Lower leg skin (tissue), 3 donors: ENCODE results near the gene FUT2.
"Not testable (repeated sequence)": the region's sequence is repeated elsewhere in the genome, so short reads cannot be mapped to it uniquely, and the experiment has no call there.

ENCODE experiments used
- POLR2A ChIP-seq, 2 donors: fragments of 450-650 bp; IDR thresholded peaks; one replicate each; pipeline ENCODE4 v1.6.1; 2016 to 2017; ENCODE audit warnings: antibody characterized with exemption in 2 of 2, mild to moderate bottlenecking in 1 of 2, moderate library complexity in 1 of 2
- TF ChIP-seq, protein P1 (sequence below), 3 donors: fragments of 450-650 bp; IDR thresholded peaks; one replicate each; pipeline ENCODE4 v1.5.1; 2016; ENCODE audit warnings: antibody characterized with exemption in 3 of 3, mild to moderate bottlenecking in 3 of 3, moderate library complexity in 2 of 3

DNA sequence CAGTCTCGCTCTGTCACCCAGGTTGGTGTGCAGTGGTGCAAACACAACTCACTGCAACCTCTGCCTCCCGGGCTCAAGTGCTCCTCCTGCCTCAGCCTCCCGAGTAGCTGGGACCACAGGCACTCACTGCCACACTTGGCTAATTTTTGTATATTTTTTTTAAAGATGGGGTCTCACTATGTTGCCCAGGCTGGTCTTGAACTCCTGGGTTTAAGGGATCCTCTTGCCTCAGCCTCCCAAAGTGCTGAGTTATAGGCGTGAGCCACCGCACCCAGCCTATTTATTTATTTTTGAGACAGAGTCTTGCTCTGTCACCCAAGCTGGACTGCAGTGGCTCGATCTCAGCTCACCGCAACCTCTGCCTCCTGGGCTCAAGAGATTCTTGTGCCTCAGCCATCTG is 9.1 kb upstream of the FUT2 start:
- TF ChIP-seq, protein P1, sequence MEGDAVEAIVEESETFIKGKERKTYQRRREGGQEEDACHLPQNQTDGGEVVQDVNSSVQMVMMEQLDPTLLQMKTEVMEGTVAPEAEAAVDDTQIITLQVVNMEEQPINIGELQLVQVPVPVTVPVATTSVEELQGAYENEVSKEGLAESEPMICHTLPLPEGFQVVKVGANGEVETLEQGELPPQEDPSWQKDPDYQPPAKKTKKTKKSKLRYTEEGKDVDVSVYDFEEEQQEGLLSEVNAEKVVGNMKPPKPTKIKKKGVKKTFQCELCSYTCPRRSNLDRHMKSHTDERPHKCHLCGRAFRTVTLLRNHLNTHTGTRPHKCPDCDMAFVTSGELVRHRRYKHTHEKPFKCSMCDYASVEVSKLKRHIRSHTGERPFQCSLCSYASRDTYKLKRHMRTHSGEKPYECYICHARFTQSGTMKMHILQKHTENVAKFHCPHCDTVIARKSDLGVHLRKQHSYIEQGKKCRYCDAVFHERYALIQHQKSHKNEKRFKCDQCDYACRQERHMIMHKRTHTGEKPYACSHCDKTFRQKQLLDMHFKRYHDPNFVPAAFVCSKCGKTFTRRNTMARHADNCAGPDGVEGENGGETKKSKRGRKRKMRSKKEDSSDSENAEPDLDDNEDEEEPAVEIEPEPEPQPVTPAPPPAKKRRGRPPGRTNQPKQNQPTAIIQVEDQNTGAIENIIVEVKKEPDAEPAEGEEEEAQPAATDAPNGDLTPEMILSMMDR (IDR thresholded peaks at IDR 0.05), result not testable (repeated sequence)
- not testable (repeated sequence) for TF ChIP-seq POLR2A (IDR thresholded peaks at IDR 0.05)
